ENCODE results near the gene RANBP1.

RANBP1 gene

GRCh38 chr22:20113551-20114310 lies 2.2 kb upstream of the RANBP1 start:
- in situ Hi-C loops (cut with HindIII; ENCODE audit: low pct_unique_long_range_greater_than_20kb, low sequenced_read_pairs), result no loop called here
- DNase-seq (ENCODE audit: low read depth in 1 of 2, low spot score in 1 of 2), result no peak
- TF ChIP-seq JUND (IDR thresholded peaks at IDR 0.05; ENCODE audit: low read depth), result no peak

- in situ Hi-C loops (cut with HindIII; ENCODE audit: low pct_unique_long_range_greater_than_20kb, low sequenced_read_pairs), result no loop called here
- TF ChIP-seq JUND (IDR thresholded peaks at IDR 0.05; ENCODE audit: low read depth), result no peak
- no peak for DNase-seq (ENCODE audit: low read depth in 1 of 2, low spot score in 1 of 2)
Observed at GRCh38 chr22:20114506-20115475, 1.1 kb upstream of the RANBP1 start.

DNA sequence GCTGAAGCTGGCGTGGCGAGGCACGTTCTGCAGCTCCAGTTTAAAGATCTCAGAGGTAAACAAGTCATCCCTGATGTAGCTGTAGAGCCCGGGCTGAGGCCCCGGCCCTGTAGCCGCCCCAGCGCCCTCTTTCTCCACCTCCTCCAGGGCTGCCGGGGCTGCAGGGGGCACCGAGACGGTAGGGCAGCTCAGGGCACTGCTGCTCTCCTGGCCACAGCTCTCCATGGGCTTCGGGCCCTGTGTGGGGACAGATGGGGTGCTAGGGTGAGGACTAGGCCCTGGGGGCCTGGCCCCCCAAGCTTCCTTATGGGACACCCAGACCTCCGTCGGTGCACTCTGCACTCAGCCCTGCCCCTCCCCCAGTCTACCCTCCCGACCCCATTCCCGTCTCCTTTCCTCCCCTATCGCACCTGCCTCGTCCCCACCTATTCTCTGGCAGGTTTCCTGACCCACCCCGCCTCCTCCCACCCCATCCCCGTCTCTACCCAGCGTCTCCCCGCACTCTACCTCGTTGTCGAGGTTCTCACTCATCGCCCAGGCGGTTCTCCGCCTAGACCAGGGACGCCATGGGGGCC lies 559 bp downstream of the RANBP1 start:
- TF ChIP-seq JUND (IDR thresholded peaks at IDR 0.05; ENCODE audit: low read depth), result no peak
- in situ Hi-C loops (cut with HindIII; ENCODE audit: low pct_unique_long_range_greater_than_20kb, low sequenced_read_pairs), result no loop called here
- no peak for DNase-seq (ENCODE audit: low read depth in 1 of 2, low spot score in 1 of 2)

- peak; percentile 91 to 97 for DNase-seq (ENCODE audit: low read depth in 1 of 2, low spot score in 1 of 2)
- in situ Hi-C loops (cut with HindIII; ENCODE audit: low pct_unique_long_range_greater_than_20kb, low sequenced_read_pairs), result no loop called here
- TF ChIP-seq JUND (IDR thresholded peaks at IDR 0.05; ENCODE audit: low read depth), result no peak
Observed at GRCh38 chr22:20116951-20117632, 1.2 kb downstream of the RANBP1 start, which contains the start of gene TRMT2A. Gene TRMT2A (minus strand): TSS chr22:20117226. CDS start chr22:20116906, 320 bp downstream.

GRCh38 chr22:20117633-20118299 lies 1.9 kb downstream of the RANBP1 start:
- peak in 1 of 2 experiments; percentile 32 for DNase-seq (ENCODE audit: low read depth in 1 of 2, low spot score in 1 of 2)
- in situ Hi-C loops (cut with HindIII; ENCODE audit: low pct_unique_long_range_greater_than_20kb, low sequenced_read_pairs), result no loop called here
- no peak for TF ChIP-seq JUND (IDR thresholded peaks at IDR 0.05; ENCODE audit: low read depth)

GRCh38 chr22:20118300-20119020 lies 2.6 kb downstream of the RANBP1 start:
- no peak for TF ChIP-seq JUND (IDR thresholded peaks at IDR 0.05; ENCODE audit: low read depth)
- DNase-seq (ENCODE audit: low read depth in 1 of 2, low spot score in 1 of 2), result no peak
- in situ Hi-C loops (cut with HindIII; ENCODE audit: low pct_unique_long_range_greater_than_20kb, low sequenced_read_pairs), result no loop called here

DNA sequence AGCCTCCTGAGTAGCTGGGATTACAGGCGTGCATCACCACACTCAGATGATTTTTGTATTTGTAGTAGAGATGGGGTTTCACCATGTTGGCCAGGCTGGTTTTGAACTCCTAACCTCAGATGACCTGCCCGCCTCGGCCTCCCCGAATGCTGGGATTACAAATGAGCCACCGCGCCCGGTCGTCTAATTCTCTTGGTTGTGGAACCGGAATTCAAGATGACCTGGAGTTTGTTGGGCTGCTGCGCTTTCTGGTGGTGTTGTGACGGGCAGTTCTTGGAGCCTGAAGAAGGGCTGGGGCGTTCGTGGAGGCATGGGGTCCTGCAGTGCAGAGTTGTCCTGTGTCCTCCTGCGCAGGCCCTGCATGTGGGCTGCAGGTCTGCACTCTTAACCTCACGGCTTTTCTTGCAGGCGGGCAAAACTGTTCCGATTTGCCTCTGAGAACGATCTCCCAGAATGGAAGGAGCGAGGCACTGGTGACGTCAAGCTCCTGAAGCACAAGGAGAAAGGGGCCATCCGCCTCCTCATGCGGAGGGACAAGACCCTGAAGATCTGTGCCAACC lies 6.0 kb downstream of the RANBP1 start:
- in situ Hi-C loops (cut with HindIII; ENCODE audit: low pct_unique_long_range_greater_than_20kb, low sequenced_read_pairs), result no loop called here
- DNase-seq (ENCODE audit: low read depth in 1 of 2, low spot score in 1 of 2), result no peak

GRCh38 chr22:20123366-20124082 lies 7.6 kb downstream of the RANBP1 start:
- TF ChIP-seq JUND (IDR thresholded peaks at IDR 0.05; ENCODE audit: low read depth), result no peak
- in situ Hi-C loops (cut with HindIII; ENCODE audit: low pct_unique_long_range_greater_than_20kb, low sequenced_read_pairs), result no loop called here
- no peak for DNase-seq (ENCODE audit: low read depth in 1 of 2, low spot score in 1 of 2)

More for the DNA sequence above, 6.0 kb downstream of the RANBP1 start:
- TF ChIP-seq JUND (IDR thresholded peaks at IDR 0.05; ENCODE audit: low read depth), result no peak

DNA sequence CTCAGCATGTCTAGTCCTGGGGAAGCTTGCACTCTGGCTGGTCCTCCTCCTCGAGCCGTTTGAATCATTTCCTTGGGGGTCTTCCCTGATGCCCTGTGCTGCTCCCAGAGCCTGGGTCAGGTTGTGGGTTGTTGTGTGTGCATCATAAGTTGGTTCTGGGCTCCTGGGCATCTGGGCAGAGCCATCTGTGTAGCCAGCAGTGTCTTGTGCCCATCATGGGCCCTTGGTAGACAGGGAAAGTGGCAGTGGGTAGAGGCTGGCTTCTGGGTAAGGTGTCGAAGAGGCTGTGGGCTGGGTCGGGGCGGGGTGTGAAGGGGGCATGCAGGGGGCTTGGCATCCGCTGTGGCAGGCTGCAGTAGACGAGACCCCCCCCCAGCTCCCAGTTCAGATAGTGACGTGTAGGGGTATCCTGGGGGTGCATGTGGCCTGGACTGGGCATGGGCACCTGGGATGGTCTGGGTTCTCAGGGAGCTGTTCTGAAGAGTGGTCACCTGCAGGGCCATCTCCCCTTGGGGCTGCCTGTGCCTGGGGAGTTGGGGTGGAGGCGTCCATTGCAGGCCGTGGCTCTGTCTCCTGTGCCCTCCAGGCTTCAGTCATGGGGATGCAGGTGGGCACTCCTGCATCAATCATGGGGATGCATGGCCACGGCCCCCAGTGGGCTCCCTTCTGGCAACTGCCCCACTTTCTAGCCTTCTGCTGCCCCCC lies 8.3 kb downstream of the RANBP1 start:
- no peak for DNase-seq (ENCODE audit: low read depth in 1 of 2, low spot score in 1 of 2)
- TF ChIP-seq JUND (IDR thresholded peaks at IDR 0.05; ENCODE audit: low read depth), result no peak
- in situ Hi-C loops (cut with HindIII; ENCODE audit: low pct_unique_long_range_greater_than_20kb, low sequenced_read_pairs), result no loop called here

All from T47D (cell line).